LNCAP (cell line): ENCODE data around the gene MAPK14.

Experiments
- CTCF ChIP-seq: fragments of 450-650 bp; IDR thresholded peaks from 2 replicates; pipeline ENCODE4 v1.5.1; 2017; ENCODE audit warnings: mild to moderate bottlenecking

Gene MAPK14

GRCh38 chr6:36099869-36100483, 72.4 kb downstream of the MAPK14 start:
- no peak for TF ChIP-seq CTCF

GRCh38 chr6:36101691-36102090, 74.1 kb downstream of the MAPK14 start:
- no peak for TF ChIP-seq CTCF

- TF ChIP-seq CTCF, result no peak
Observed at GRCh38 chr6:36102853-36103252, 75.2 kb downstream of the MAPK14 start.

- no peak for TF ChIP-seq CTCF
Observed at GRCh38 chr6:36104836-36105235, 77.2 kb downstream of the MAPK14 start.

- TF ChIP-seq CTCF, result no peak
Observed at GRCh38 chr6:36109092-36109491, 81.5 kb downstream of the MAPK14 start.

- no peak for TF ChIP-seq CTCF
Observed at GRCh38 chr6:36110050-36110449, 82.4 kb downstream of the MAPK14 start.

- no peak for TF ChIP-seq CTCF
Observed at GRCh38 chr6:36110863-36111262, 83.3 kb downstream of the MAPK14 start.

GRCh38 chr6:36111526-36111925, 83.9 kb downstream of the MAPK14 start:
- no peak for TF ChIP-seq CTCF
